Midbrain (tissue), 1 donor: ENCODE data around the gene EXOC6B.

Experiments
- DNase-seq: peaks from one replicate; lab custom pipeline; 2025; lab: John Stamatoyannopoulos, UW

Gene EXOC6B

GRCh38 chr2:72134408-72134996 is 691.3 kb downstream of the EXOC6B start:
- no peak for DNase-seq

- no peak for DNase-seq
These were observed 692.0 kb downstream of the EXOC6B start for GRCh38 chr2:72133721-72134407.

GRCh38 chr2:72132981-72133720 is 692.7 kb downstream of the EXOC6B start:
- DNase-seq = no peak

GRCh38 chr2:72131916-72132841 is 693.7 kb downstream of the EXOC6B start:
- no peak for DNase-seq

GRCh38 chr2:72131371-72131891 is 694.4 kb downstream of the EXOC6B start:
- DNase-seq = no peak

- DNase-seq = no peak
These were observed 695.0 kb downstream of the EXOC6B start for GRCh38 chr2:72130659-72131360.

GRCh38 chr2:72129681-72130340 is 696.0 kb downstream of the EXOC6B start:
- peak; percentile 2 for DNase-seq

GRCh38 chr2:72128843-72129227 is 697.0 kb downstream of the EXOC6B start:
- DNase-seq = no peak

GRCh38 chr2:72128059-72128842 is 697.6 kb downstream of the EXOC6B start:
- no peak for DNase-seq

GRCh38 chr2:72127401-72128058 is 698.3 kb downstream of the EXOC6B start:
- DNase-seq = no peak

GRCh38 chr2:72126186-72127100 is 699.4 kb downstream of the EXOC6B start:
- no peak for DNase-seq
